ENCODE data around the gene KRTAP10-2. TPM values are rescaled to one million over a fixed set of nuclear protein-coding genes. Genes with fewer than 3 reads are reported as not detected.

Gene KRTAP10-2
- total and polyA plus RNA-seq, 2 experiments from 2014 or later: not detected

DNA sequence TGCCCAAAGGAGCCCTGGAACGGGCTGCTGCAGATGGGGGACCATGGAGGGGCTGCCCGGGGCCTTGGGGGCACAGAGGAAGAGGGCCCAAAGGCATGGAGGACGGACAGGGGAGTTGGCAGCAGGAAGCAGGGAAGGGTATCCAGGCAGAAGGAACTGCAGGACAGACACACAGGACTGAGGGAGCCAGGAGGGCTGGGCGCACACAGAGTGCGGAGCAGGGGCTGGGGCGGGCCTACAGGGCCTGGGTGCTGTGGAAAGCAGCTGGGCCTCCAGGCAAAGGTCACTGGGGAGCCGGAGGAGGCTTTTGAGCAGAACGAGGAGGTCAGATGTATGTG is 39.4 kb downstream of the KRTAP10-2 start:
- in situ Hi-C loops (cut with MboI): loop anchor here (10.0 to 25.0 kb wide), 2 partner anchors 283 to 425 kb away; partner anchors contain the start of gene SLX9
- TF ChIP-seq EZH2 (IDR thresholded peaks at IDR 0.05; ENCODE audit: insufficient read depth, poor library complexity, severe bottlenecking) (no peak), EZH2phosphoT487 (IDR thresholded peaks at IDR 0.05; ENCODE audit: insufficient read depth, low read depth) (no peak)
- Histone ChIP-seq H3K4me3 (no peak overlapping the region), H3K9me3 (ENCODE audit: low read depth) (no peaks in the 10 kb centered on the region), H3K9me2 (ENCODE audit: insufficient read depth) (no peaks in the 10 kb centered on the region), H3K4me2 (ENCODE audit: unreplicated experiment) (no peak overlapping the region), H3K4me1 (ENCODE audit: insufficient read depth) (no peaks in the 10 kb centered on the region), H3K79me2 (ENCODE audit: insufficient read depth) (no peaks in the 10 kb centered on the region), H3K36me3 (ENCODE audit: low read depth) (no peaks in the 10 kb centered on the region), H4K20me1 (ENCODE audit: insufficient read depth) (no peaks in the 10 kb centered on the region), H3K27ac (no peak overlapping the region), H3F3A (ENCODE audit: insufficient read depth) (no peaks in the 10 kb centered on the region), H3K27me3 (replicated peaks; ENCODE audit: insufficient read depth) (0 out of 2 replicates have a peak, but pooled peaks cover 13% of the 10 kb centered on the region), H2AFZ (no peak overlapping the region), H3K9ac (no peak overlapping the region)
- DNase-seq: no peak
- 52 to 60% methylated on average over 5 to 8 of the region's 8 CpGs for WGBS, 2 experiments (ENCODE audit: low coverage in 1 of 2, low lambda C conversion rate in 2 of 2, missing lambda C conversion rate in 2 of 2)

DNA sequence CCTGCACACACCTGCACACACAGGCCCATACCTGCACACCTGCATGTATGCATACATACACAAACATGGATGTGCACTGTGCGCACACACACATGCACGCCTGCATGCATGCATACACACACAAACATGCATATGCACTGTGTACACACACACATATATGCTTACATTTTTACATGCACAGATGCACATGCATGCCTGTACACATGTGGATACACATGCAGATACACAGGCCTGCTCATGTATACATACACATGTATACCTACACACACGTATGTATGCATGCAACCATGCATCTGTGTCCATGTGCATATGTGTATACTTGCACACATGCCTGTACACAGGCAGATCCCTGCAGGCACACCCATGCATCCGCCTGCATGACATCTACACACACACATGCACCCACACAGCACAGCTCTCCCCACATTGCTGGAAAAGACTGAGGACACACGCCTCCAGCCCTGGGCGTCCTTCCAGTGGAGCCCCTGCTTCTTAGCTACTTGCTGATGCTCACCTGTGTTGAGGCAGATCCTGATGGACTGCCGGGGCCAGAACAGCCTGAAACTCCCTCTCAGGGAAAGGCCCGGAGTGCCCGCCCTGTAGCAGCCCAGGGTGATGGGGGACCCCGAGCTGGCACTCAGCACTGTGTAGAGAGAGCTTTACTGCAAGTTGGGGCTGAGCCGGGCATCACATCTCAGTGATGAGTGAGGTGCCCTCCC is 39.9 kb downstream of the KRTAP10-2 start:
- in situ Hi-C loops (cut with MboI): loop anchor here (10.0 to 25.0 kb wide), 2 partner anchors 283 to 426 kb away; partner anchors contain the start of gene SLX9
- H3K36me3 ChIP-seq (ENCODE audit: low read depth): no peaks in the 10 kb centered on the region
- no peaks in the 10 kb centered on the region for H3K79me2 ChIP-seq (ENCODE audit: insufficient read depth)
- H3K9ac ChIP-seq: no peak overlapping the region
- H3K9me2 ChIP-seq (ENCODE audit: insufficient read depth): no peaks in the 10 kb centered on the region
- 0 out of 2 replicates have a peak, but pooled peaks cover 14% of the 10 kb centered on the region for H3K27me3 ChIP-seq (replicated peaks; ENCODE audit: insufficient read depth)
- DNase-seq: no peak
- TF ChIP-seq EZH2phosphoT487 (IDR thresholded peaks at IDR 0.05; ENCODE audit: insufficient read depth, low read depth): no peak
- no peak for TF ChIP-seq EZH2 (IDR thresholded peaks at IDR 0.05; ENCODE audit: insufficient read depth, poor library complexity, severe bottlenecking)
- no peak overlapping the region for H3K4me2 ChIP-seq (ENCODE audit: unreplicated experiment)
- no peaks in the 10 kb centered on the region for H4K20me1 ChIP-seq (ENCODE audit: insufficient read depth)
- no peak overlapping the region for H2AFZ ChIP-seq
- no peaks in the 10 kb centered on the region for H3K4me1 ChIP-seq (ENCODE audit: insufficient read depth)
- H3F3A ChIP-seq (ENCODE audit: insufficient read depth): no peaks in the 10 kb centered on the region
- H3K4me3 ChIP-seq: no peak overlapping the region
- H3K9me3 ChIP-seq (ENCODE audit: low read depth): no peaks in the 10 kb centered on the region
- WGBS, 2 experiments (ENCODE audit: low coverage in 1 of 2, low lambda C conversion rate in 2 of 2, missing lambda C conversion rate in 2 of 2): 68 to 77% methylated on average over 11 of the region's 11 CpGs
- no peak overlapping the region for H3K27ac ChIP-seq

DNA sequence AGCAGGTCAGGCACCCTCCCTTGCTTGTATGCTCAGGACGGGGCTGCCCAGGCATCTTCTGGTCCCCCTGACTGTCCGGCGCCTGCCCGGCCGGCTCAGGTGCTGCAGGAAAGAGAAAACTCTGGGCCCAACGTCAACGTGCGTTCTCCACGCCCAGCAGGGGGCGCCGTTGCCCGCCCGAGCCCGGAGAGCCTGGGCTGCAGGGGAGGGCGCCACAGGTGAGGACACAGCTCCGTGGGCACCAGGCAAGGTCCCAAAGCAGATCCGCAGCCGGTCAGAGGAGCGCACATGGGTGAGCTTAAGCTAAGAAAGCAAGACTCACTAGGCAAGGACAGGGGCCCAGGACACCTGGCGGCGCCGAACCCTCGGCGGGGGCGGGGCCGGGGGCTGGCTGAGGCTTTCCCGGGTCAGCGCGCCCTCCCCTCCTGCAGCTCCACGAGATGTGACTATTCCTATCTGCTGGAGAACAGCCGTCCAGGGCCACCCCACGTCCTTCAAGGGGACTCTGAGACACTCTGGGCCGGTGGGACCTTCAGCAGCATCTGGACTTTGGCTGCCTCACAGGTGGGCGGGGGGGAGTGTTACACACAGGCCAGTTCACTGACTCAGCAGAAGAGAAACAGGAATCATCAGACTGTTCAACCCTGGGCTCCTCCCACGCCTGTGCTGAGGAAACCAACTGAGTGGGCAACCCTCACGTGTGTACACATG is 40.6 kb downstream of the KRTAP10-2 start:
- H3K27ac ChIP-seq: no peak overlapping the region
- H3K4me3 ChIP-seq: no peak overlapping the region
- DNase-seq: peak; percentile 62
- WGBS, 2 experiments (ENCODE audit: low coverage in 1 of 2, low lambda C conversion rate in 2 of 2, missing lambda C conversion rate in 2 of 2): 9% methylated on average over 27 to 36 of the region's 36 CpGs
- in situ Hi-C loops (cut with MboI): loop anchor here (10.0 to 25.0 kb wide), 2 partner anchors 284 to 427 kb away; partner anchors contain the start of gene SLX9
- H3K4me1 ChIP-seq (ENCODE audit: insufficient read depth): no peaks in the 10 kb centered on the region
- no peaks in the 10 kb centered on the region for H3K9me2 ChIP-seq (ENCODE audit: insufficient read depth)
- TF ChIP-seq EZH2 (IDR thresholded peaks at IDR 0.05; ENCODE audit: insufficient read depth, poor library complexity, severe bottlenecking) (no peak), EZH2phosphoT487 (IDR thresholded peaks at IDR 0.05; ENCODE audit: insufficient read depth, low read depth) (no peak)
- H3F3A ChIP-seq (ENCODE audit: insufficient read depth): no peaks in the 10 kb centered on the region
- H3K9ac ChIP-seq: no peak overlapping the region
- H3K79me2 ChIP-seq (ENCODE audit: insufficient read depth): no peaks in the 10 kb centered on the region
- 0 out of 2 replicates have a peak, but pooled peaks cover 14% of the 10 kb centered on the region for H3K27me3 ChIP-seq (replicated peaks; ENCODE audit: insufficient read depth)
- H3K9me3 ChIP-seq (ENCODE audit: low read depth): no peaks in the 10 kb centered on the region
- no peak overlapping the region for H2AFZ ChIP-seq
- H3K36me3 ChIP-seq (ENCODE audit: low read depth): no peaks in the 10 kb centered on the region
- H3K4me2 ChIP-seq (ENCODE audit: unreplicated experiment): no peak overlapping the region
- no peaks in the 10 kb centered on the region for H4K20me1 ChIP-seq (ENCODE audit: insufficient read depth)

- H3K9me2 ChIP-seq (ENCODE audit: insufficient read depth): no peaks in the 10 kb centered on the region
- no peak overlapping the region for H3K27ac ChIP-seq
- no peaks in the 10 kb centered on the region for H4K20me1 ChIP-seq (ENCODE audit: insufficient read depth)
- H3K36me3 ChIP-seq (ENCODE audit: low read depth): no peaks in the 10 kb centered on the region
- H3K79me2 ChIP-seq (ENCODE audit: insufficient read depth): no peaks in the 10 kb centered on the region
- no peak overlapping the region for H3K9ac ChIP-seq
- WGBS, 2 experiments (ENCODE audit: low coverage in 1 of 2, low lambda C conversion rate in 2 of 2, missing lambda C conversion rate in 2 of 2): 30 to 33% methylated on average over 11 to 16 of the region's 18 CpGs
- H3K9me3 ChIP-seq (ENCODE audit: low read depth): no peaks in the 10 kb centered on the region
- no peak overlapping the region for H2AFZ ChIP-seq
- in situ Hi-C loops (cut with MboI): loop anchor here (10.0 to 25.0 kb wide), 2 partner anchors 285 to 427 kb away; partner anchors contain the start of gene SLX9
- DNase-seq: no peak
- no peaks in the 10 kb centered on the region for H3F3A ChIP-seq (ENCODE audit: insufficient read depth)
- 0 out of 2 replicates have a peak, but pooled peaks cover 14% of the 10 kb centered on the region for H3K27me3 ChIP-seq (replicated peaks; ENCODE audit: insufficient read depth)
- H3K4me1 ChIP-seq (ENCODE audit: insufficient read depth): no peaks in the 10 kb centered on the region
- H3K4me3 ChIP-seq: no peak overlapping the region
- TF ChIP-seq EZH2phosphoT487 (IDR thresholded peaks at IDR 0.05; ENCODE audit: insufficient read depth, low read depth) (no peak), EZH2 (IDR thresholded peaks at IDR 0.05; ENCODE audit: insufficient read depth, poor library complexity, severe bottlenecking) (no peak)
- H3K4me2 ChIP-seq (ENCODE audit: unreplicated experiment): no peak overlapping the region
These were observed 41.2 kb downstream of the KRTAP10-2 start for GRCh38 chr21:44510109-44510507.

Measured in GM23248 (cell line).